ENCODE measurements around the gene PRKACB.
A peak's percentile ranks its signal among the peaks of the same experiment; 100 is the strongest.
"Not testable (repeated sequence)": the region's sequence is repeated elsewhere in the genome, so short reads cannot be mapped to it uniquely, and the experiment has no call there.

PRKACB gene

GRCh38 chr1:84143796-84144565 lies at the start of gene PRKACB:
TSS of gene PRKACB (plus strand) at chr1:84144271. CDS start at chr1:84144362, 91 bp downstream.
- peak; percentile 76 for DNase-seq (ENCODE audit: low spot score)

GRCh38 chr1:84095308-84095707 lies 48.8 kb upstream of the PRKACB start:
- no peak for DNase-seq (ENCODE audit: low spot score)

GRCh38 chr1:84096176-84096575 lies 47.9 kb upstream of the PRKACB start:
- no peak for DNase-seq (ENCODE audit: low spot score)

- no peak for DNase-seq (ENCODE audit: low spot score)
Measured at GRCh38 chr1:84101204-84101603, 42.9 kb upstream of the PRKACB start.

GRCh38 chr1:84103197-84103992 lies 40.7 kb upstream of the PRKACB start:
- DNase-seq (ENCODE audit: low spot score): peak; percentile 29

GRCh38 chr1:84107538-84107937 lies 36.5 kb upstream of the PRKACB start:
- DNase-seq (ENCODE audit: low spot score): not testable (repeated sequence)

- DNase-seq (ENCODE audit: low spot score): no peak
Measured at GRCh38 chr1:84107955-84108354, 36.1 kb upstream of the PRKACB start.

GRCh38 chr1:84108900-84109578 lies 35.0 kb upstream of the PRKACB start:
- DNase-seq (ENCODE audit: low spot score): no peak

GRCh38 chr1:84110629-84111028 lies 33.4 kb upstream of the PRKACB start:
- DNase-seq (ENCODE audit: low spot score): no peak

- DNase-seq (ENCODE audit: low spot score): no peak
Measured at GRCh38 chr1:84116558-84116957, 27.5 kb upstream of the PRKACB start.

- DNase-seq (ENCODE audit: low spot score): no peak
Measured at GRCh38 chr1:84117868-84118267, 26.2 kb upstream of the PRKACB start.

GRCh38 chr1:84121360-84121759 lies 22.7 kb upstream of the PRKACB start:
- DNase-seq (ENCODE audit: low spot score): no peak

GRCh38 chr1:84122780-84123382 lies 21.2 kb upstream of the PRKACB start:
- DNase-seq (ENCODE audit: low spot score): peak; percentile 35

- DNase-seq (ENCODE audit: low spot score): no peak
Measured at GRCh38 chr1:84133479-84133878, 10.6 kb upstream of the PRKACB start.

GRCh38 chr1:84135341-84135740 lies 8.7 kb upstream of the PRKACB start:
- DNase-seq (ENCODE audit: low spot score): no peak

- no peak for DNase-seq (ENCODE audit: low spot score)
Measured at GRCh38 chr1:84141182-84142003, 2.7 kb upstream of the PRKACB start.

GRCh38 chr1:84145068-84145467 lies 997 bp downstream of the PRKACB start:
- peak; percentile 30 for DNase-seq (ENCODE audit: low spot score)

GRCh38 chr1:84146411-84147032 lies 2.5 kb downstream of the PRKACB start:
- DNase-seq (ENCODE audit: low spot score): peak; percentile 54

GRCh38 chr1:84148758-84149157 lies 4.7 kb downstream of the PRKACB start:
- no peak for DNase-seq (ENCODE audit: low spot score)

- peak; percentile 85 for DNase-seq (ENCODE audit: low spot score)
Measured at GRCh38 chr1:84152649-84153056, 8.6 kb downstream of the PRKACB start.

GRCh38 chr1:84155517-84155916 lies 11.4 kb downstream of the PRKACB start:
- DNase-seq (ENCODE audit: low spot score): peak; percentile 60

Measured in activated CD4-positive, alpha-beta T cell treated with anti-CD3 and anti-CD28 coated beads, Interleukin-2, Interleukin-4, amounts not matched to agents 100 ng/mL and 50 ng/mL, durations not matched to agents 16 hours and 8 hours (primary cell).